ENCODE measurements around the gene GAL3ST1.
A peak's percentile ranks its signal among the peaks of the same experiment; 100 is the strongest.
"Not testable (repeated sequence)": the region's sequence is repeated elsewhere in the genome, so short reads cannot be mapped to it uniquely, and the experiment has no call there.

Gene GAL3ST1

GRCh38 chr22:30582051-30582450, 7.6 kb upstream of the GAL3ST1 start:
- Mint-ChIP-seq H3K4me1 (ENCODE audit: low read depth) (peaks cover 2% of the 10 kb centered on the region), H3K27ac (no peak overlapping the region), H3K27me3 (no peaks in the 10 kb centered on the region), H3K4me3 (no peak overlapping the region), H3K9me3 (no peaks in the 10 kb centered on the region), H3K36me3 (ENCODE audit: low read depth) (no peaks in the 10 kb centered on the region)
- no peak for DNase-seq

- Mint-ChIP-seq H3K36me3 (ENCODE audit: low read depth) (no peaks in the 10 kb centered on the region), H3K9me3 (no peaks in the 10 kb centered on the region)
These were observed 6.4 kb upstream of the GAL3ST1 start for GRCh38 chr22:30580896-30581295.

GRCh38 chr22:30578481-30578880, 4.0 kb upstream of the GAL3ST1 start:
- Mint-ChIP-seq H3K4me3 (no peak overlapping the region), H3K27ac (no peak overlapping the region), H3K9me3 (no peaks in the 10 kb centered on the region), H3K4me1 (ENCODE audit: low read depth) (peaks cover 11% of the 10 kb centered on the region), H3K36me3 (ENCODE audit: low read depth) (no peaks in the 10 kb centered on the region), H3K27me3 (no peaks in the 10 kb centered on the region)
- no peak for DNase-seq

More at GRCh38 chr22:30580896-30581295, 6.4 kb upstream of the GAL3ST1 start:
- Mint-ChIP-seq H3K4me3 (no peak overlapping the region), H3K27ac (no peak overlapping the region), H3K4me1 (ENCODE audit: low read depth) (peaks cover 4% of the 10 kb centered on the region), H3K27me3 (no peaks in the 10 kb centered on the region)
- no peak for DNase-seq

GRCh38 chr22:30575859-30576258, 1.4 kb upstream of the GAL3ST1 start:
- H3K27ac Mint-ChIP-seq: no peak overlapping the region
- no peak overlapping the region for H3K4me3 Mint-ChIP-seq
- H3K4me1 Mint-ChIP-seq (ENCODE audit: low read depth): peaks cover 11% of the 10 kb centered on the region
- no peaks in the 10 kb centered on the region for H3K27me3 Mint-ChIP-seq
- H3K9me3 Mint-ChIP-seq: no peaks in the 10 kb centered on the region
- DNase-seq: no peak
- H3K36me3 Mint-ChIP-seq (ENCODE audit: low read depth): no peaks in the 10 kb centered on the region

GRCh38 chr22:30574997-30575671, 669 bp upstream of the GAL3ST1 start:
- Mint-ChIP-seq H3K4me1 (ENCODE audit: low read depth) (peaks cover 11% of the 10 kb centered on the region), H3K36me3 (ENCODE audit: low read depth) (no peaks in the 10 kb centered on the region), H3K27me3 (no peaks in the 10 kb centered on the region), H3K27ac (no peak overlapping the region), H3K4me3 (no peak overlapping the region), H3K9me3 (no peaks in the 10 kb centered on the region)
- DNase-seq: no peak

- DNase-seq: no peak
- Mint-ChIP-seq H3K9me3 (no peaks in the 10 kb centered on the region), H3K36me3 (ENCODE audit: low read depth) (no peaks in the 10 kb centered on the region), H3K4me1 (ENCODE audit: low read depth) (peaks cover 11% of the 10 kb centered on the region), H3K4me3 (no peak overlapping the region), H3K27ac (no peak overlapping the region), H3K27me3 (no peaks in the 10 kb centered on the region)
These were observed 821 bp downstream of the GAL3ST1 start for GRCh38 chr22:30573594-30574094.

- Mint-ChIP-seq H3K27ac (no peak overlapping the region), H3K9me3 (no peaks in the 10 kb centered on the region), H3K4me3 (no peak overlapping the region), H3K27me3 (no peaks in the 10 kb centered on the region), H3K36me3 (ENCODE audit: low read depth) (no peaks in the 10 kb centered on the region), H3K4me1 (ENCODE audit: low read depth) (peaks cover 11% of the 10 kb centered on the region)
- no peak for DNase-seq
These were observed 1.4 kb downstream of the GAL3ST1 start for GRCh38 chr22:30572840-30573593.

- H3K36me3 Mint-ChIP-seq (ENCODE audit: low read depth): no peaks in the 10 kb centered on the region
- no peak for DNase-seq
- no peak overlapping the region for H3K4me3 Mint-ChIP-seq
- peak overlapping the region; percentile 14 for H3K27ac Mint-ChIP-seq
- H3K4me1 Mint-ChIP-seq (ENCODE audit: low read depth): peaks cover 11% of the 10 kb centered on the region
- peaks cover 4% of the 10 kb centered on the region for H3K27me3 Mint-ChIP-seq
- H3K9me3 Mint-ChIP-seq: no peaks in the 10 kb centered on the region
These were observed 2.3 kb downstream of the GAL3ST1 start for GRCh38 chr22:30572210-30572609.

- Mint-ChIP-seq H3K9me3 (no peaks in the 10 kb centered on the region), H3K27ac (no peak overlapping the region), H3K4me3 (no peak overlapping the region), H3K36me3 (ENCODE audit: low read depth) (no peaks in the 10 kb centered on the region), H3K4me1 (ENCODE audit: low read depth) (no peaks in the 10 kb centered on the region), H3K27me3 (peaks cover 5% of the 10 kb centered on the region)
- no peak for DNase-seq
These were observed 4.7 kb downstream of the GAL3ST1 start for GRCh38 chr22:30569674-30570202.

GRCh38 chr22:30568137-30568805, 6.2 kb downstream of the GAL3ST1 start:
- Mint-ChIP-seq H3K4me3 (no peak overlapping the region), H3K27me3 (peaks cover 5% of the 10 kb centered on the region), H3K36me3 (ENCODE audit: low read depth) (no peaks in the 10 kb centered on the region), H3K27ac (no peak overlapping the region), H3K4me1 (ENCODE audit: low read depth) (no peaks in the 10 kb centered on the region), H3K9me3 (no peaks in the 10 kb centered on the region)
- DNase-seq: no peak

GRCh38 chr22:30567277-30567676, 7.2 kb downstream of the GAL3ST1 start:
- H3K36me3 Mint-ChIP-seq (ENCODE audit: low read depth); H3K4me3 Mint-ChIP-seq; H3K27ac Mint-ChIP-seq; H3K27me3 Mint-ChIP-seq; H3K9me3 Mint-ChIP-seq; H3K4me1 Mint-ChIP-seq (ENCODE audit: low read depth); DNase-seq: not testable (repeated sequence)

- Mint-ChIP-seq H3K9me3 (no peaks in the 10 kb centered on the region), H3K4me3 (no peak overlapping the region), H3K36me3 (ENCODE audit: low read depth) (no peaks in the 10 kb centered on the region), H3K27ac (no peak overlapping the region), H3K4me1 (ENCODE audit: low read depth) (no peaks in the 10 kb centered on the region), H3K27me3 (peaks cover 5% of the 10 kb centered on the region)
- no peak for DNase-seq
These were observed 8.3 kb downstream of the GAL3ST1 start for GRCh38 chr22:30566125-30566524.

GRCh38 chr22:30565341-30565740, 9.1 kb downstream of the GAL3ST1 start:
- no peaks in the 10 kb centered on the region for H3K4me1 Mint-ChIP-seq (ENCODE audit: low read depth)
- no peak overlapping the region for H3K27ac Mint-ChIP-seq
- DNase-seq: no peak
- peaks cover 5% of the 10 kb centered on the region for H3K27me3 Mint-ChIP-seq
- H3K9me3 Mint-ChIP-seq: no peaks in the 10 kb centered on the region
- H3K36me3 Mint-ChIP-seq (ENCODE audit: low read depth): no peaks in the 10 kb centered on the region
- H3K4me3 Mint-ChIP-seq: no peak overlapping the region

GRCh38 chr22:30564761-30565119, 9.7 kb downstream of the GAL3ST1 start:
- Mint-ChIP-seq H3K27ac (no peak overlapping the region), H3K4me1 (ENCODE audit: low read depth) (no peaks in the 10 kb centered on the region), H3K27me3 (peaks cover 5% of the 10 kb centered on the region), H3K9me3 (no peaks in the 10 kb centered on the region), H3K4me3 (no peak overlapping the region), H3K36me3 (ENCODE audit: low read depth) (no peaks in the 10 kb centered on the region)
- no peak for DNase-seq

Data from activated T-cell treated with anti-CD3 and anti-CD28 coated beads, Interleukin-2, amount 50 U/mL, for 24 hours (primary cell).